Astrocyte of the spinal cord (primary cell): Measurements from ENCODE around the gene SLC6A13.

Source experiments
- DNase-seq: peaks from one replicate; pipeline ENCODE4 v3.0.0; 2011; ENCODE audit warnings: low read depth, low spot score
- H3K4me3 ChIP-seq: 2 replicates; pipeline ENCODE4 v1.5.1; 2011; ENCODE audit warnings: low read depth, mild to moderate bottlenecking, low read length, moderate library complexity
- in situ Hi-C: cut with HindIII; loops from 2 replicates; pipeline ENCODE4 v1.10.0; 2017; ENCODE audit warnings: low sequenced_read_pairs
- TF ChIP-seq, protein P1 (sequence below): IDR thresholded peaks from 2 replicates; pipeline ENCODE4 v1.5.1; 2012; ENCODE audit warnings: low read depth, mild to moderate bottlenecking, low read length, inconsistent platforms

SLC6A13 gene

DNA sequence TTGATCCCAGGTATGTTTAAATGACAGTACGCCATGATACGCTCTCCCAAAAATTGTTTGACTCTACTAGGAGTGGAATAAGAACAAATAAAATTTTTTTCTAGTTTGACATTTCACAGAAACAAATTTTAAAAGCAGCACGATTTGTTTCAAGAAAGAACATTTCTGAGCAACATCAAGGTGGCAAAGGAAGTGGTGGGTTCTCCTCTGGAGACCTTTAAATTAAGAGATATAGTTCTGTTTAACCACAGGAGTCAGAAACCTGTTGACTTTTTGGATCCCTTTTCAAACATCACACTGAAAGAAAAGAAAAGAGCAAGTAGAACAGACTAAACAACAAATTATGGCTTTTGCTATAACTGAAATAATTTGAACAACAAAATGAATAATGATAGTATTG is 2.5 kb upstream of the SLC6A13 start:
- H3K4me3 ChIP-seq = no peak overlapping the region
- DNase-seq = no peak
- TF ChIP-seq, protein P1, sequence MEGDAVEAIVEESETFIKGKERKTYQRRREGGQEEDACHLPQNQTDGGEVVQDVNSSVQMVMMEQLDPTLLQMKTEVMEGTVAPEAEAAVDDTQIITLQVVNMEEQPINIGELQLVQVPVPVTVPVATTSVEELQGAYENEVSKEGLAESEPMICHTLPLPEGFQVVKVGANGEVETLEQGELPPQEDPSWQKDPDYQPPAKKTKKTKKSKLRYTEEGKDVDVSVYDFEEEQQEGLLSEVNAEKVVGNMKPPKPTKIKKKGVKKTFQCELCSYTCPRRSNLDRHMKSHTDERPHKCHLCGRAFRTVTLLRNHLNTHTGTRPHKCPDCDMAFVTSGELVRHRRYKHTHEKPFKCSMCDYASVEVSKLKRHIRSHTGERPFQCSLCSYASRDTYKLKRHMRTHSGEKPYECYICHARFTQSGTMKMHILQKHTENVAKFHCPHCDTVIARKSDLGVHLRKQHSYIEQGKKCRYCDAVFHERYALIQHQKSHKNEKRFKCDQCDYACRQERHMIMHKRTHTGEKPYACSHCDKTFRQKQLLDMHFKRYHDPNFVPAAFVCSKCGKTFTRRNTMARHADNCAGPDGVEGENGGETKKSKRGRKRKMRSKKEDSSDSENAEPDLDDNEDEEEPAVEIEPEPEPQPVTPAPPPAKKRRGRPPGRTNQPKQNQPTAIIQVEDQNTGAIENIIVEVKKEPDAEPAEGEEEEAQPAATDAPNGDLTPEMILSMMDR = no peak
- in situ Hi-C loops = no loop called here

DNA sequence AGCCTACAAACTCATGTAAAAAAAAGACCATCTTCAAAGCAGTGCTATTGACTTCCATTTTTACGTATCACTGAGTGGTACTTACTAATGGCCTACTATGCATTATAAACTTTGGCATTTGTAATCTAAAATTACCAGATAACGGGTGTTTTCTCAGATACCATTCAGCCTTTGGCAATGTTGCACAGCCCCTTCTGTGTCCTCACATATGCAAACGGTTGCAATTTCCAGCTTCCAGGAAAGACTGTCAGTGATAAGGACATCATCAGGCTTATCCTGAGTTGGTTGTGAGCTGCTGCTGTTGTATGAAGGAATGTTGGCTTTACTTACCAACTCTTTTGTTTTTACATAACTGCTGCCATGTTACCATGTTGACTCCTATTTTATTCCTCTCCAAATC is 1.6 kb upstream of the SLC6A13 start:
- TF ChIP-seq, protein P1 = no peak
- no peak for DNase-seq
- in situ Hi-C loops = no loop called here
- no peak overlapping the region for H3K4me3 ChIP-seq

DNA sequence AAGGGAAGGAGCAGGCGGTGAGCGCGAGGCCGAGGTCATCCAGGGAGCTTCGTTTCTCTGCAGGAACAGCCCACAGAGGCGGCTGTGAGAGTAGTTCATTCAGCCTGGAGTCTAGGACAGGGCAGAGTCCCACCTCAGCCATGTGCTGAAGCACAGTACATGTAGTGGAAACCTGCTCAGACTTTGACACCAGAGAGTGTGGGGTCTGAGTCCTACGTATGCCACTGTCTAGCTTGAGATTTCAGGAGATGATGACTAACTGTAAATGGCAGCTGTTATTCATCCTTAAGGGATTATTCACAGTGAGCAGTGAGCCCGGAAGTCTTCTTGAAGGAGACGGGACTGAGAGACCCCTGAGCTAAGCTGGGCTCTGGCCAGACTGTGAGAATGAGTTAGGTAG is 938 bp upstream of the SLC6A13 start:
- TF ChIP-seq, protein P1 = no peak
- no peak overlapping the region for H3K4me3 ChIP-seq
- in situ Hi-C loops = no loop called here
- peak; percentile 23 for DNase-seq

DNA sequence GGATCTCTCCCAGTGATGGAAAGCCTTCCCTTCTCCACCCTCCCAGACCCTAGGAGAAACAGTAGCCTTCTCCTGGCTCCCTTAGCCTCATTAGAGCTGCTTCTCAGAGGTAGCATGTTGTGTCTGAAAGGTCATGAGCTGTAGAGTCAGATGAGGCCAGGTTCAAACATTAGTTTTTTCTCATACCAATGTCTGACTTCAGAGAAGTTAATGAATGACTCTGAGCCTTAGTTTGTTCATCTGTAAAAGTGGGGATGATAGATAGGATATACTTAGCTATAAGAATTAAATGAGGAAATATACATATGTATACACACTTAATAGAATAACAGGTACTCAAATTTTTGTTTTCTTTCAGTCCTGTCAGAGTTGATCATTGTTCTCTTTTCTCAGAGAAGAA is 523 bp downstream of the SLC6A13 start:
- TF ChIP-seq, protein P1 = no peak
- in situ Hi-C loops = no loop called here
- no peak overlapping the region for H3K4me3 ChIP-seq
- DNase-seq = no peak

DNA sequence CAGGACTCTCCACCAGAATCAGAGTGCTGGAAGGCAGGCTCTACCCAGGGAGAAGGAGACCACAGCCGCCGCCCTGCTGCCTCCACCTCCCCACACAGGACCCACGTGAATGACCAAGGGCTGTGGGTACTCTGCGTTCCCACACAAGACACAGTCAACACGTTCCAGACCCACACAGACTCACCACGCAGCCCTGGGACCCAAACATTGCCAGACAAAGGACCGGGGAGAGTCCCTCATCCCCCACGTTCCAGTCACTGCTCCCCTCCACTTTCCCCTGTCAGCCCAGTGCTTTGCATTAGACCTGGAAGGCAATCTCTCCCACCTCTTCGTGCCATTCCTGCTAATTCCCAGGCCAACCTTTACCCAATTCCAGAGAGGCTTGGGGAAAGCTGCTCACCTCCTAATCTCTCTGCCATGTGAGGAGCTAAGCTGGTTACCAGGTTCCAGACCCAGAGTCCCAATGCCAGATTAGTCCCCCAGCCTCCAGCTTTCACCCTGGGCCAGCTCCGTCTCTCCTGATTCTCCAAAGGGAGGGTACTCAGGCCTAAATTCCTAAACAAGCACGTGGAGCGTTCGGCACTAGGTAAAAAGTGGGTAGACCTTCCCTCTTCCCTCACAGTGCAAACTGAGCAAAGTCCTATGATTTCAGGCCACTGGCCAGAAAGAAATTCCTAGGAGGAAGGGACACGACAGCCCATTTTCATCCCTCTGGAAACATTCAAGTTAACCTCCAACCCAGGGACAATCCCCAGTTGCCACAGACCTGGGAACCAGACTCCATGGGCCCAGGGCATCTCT is 4.9 kb downstream of the SLC6A13 start:
- H3K4me3 ChIP-seq = no peak overlapping the region
- TF ChIP-seq, protein P1 = no peak
- DNase-seq = no peak
- in situ Hi-C loops = no loop called here

DNA sequence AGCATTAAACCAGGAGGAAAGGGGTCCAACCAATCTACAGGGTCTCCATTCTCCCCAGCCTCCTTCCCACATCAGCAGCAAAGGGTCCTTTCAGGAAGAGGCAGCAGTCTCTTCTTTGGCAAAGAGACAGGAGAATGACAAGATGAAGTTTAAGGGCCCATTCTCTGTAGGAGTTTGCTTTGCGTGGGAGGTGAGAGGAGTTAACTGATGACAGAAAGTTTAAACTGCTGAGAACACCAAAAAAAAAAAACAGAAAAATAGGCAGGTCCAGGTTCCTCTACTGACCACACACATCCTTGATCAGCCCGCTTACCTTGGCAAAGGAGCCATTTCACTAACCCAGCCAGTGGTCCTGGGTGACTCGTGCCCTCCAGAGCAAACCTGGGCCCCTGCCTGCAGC is 5.7 kb downstream of the SLC6A13 start:
- in situ Hi-C loops = no loop called here
- DNase-seq = no peak
- TF ChIP-seq, protein P1 = no peak
- H3K4me3 ChIP-seq = no peak overlapping the region
